ENCODE measurements around the gene PCDH9.

Gene PCDH9

DNA sequence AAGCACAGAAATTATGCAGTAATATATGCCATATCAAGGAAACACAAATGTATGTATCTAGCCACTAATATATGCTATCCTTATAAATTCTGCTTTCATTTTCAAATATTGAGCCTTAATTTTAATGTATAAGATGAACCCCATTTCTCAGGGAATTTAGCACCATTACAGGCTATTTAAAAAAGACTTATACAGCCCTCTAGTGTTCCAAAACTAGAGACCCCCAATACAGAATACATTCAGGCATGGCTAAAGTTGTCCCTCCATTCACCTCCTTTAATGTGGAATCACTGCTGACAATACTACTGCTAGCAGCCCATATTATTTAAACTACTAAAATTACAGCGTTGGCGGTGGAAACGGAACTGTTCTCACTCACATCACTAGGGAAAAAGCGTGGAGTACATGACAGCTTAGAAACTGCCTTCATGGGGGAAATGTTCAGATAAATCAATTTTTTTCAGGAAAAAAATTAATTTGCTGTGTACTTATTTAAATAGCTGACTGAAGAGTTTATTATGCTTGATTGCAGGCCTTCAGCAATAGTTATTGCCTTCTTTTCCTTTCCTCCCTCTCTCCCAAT is 541.0 kb downstream of the PCDH9 start:
- TF ChIP-seq CTCF (IDR thresholded peaks at IDR 0.05; ENCODE audit: poor library complexity, severe bottlenecking), result peak; percentile 23
- H3K36me3 ChIP-seq (ENCODE audit: low read depth), result no peaks in the 10 kb centered on the region
- no peaks in the 10 kb centered on the region for H3K27me3 ChIP-seq (ENCODE audit: insufficient read depth, poor library complexity, severe bottlenecking)
- ATAC-seq (ENCODE audit: low read depth) (no peak), DNase-seq (ENCODE audit: low spot score) (no peak)
- H3K4me3 ChIP-seq (ENCODE audit: severe bottlenecking), result no peak overlapping the region
- H3K4me1 ChIP-seq (ENCODE audit: insufficient read depth, poor library complexity, severe bottlenecking), result no peaks in the 10 kb centered on the region
- H3K27ac ChIP-seq (ENCODE audit: poor library complexity, severe bottlenecking), result no peak overlapping the region
- no peaks in the 10 kb centered on the region for H3K9me3 ChIP-seq (ENCODE audit: severe bottlenecking)

GRCh38 chr13:66681403-66681802 is 548.7 kb downstream of the PCDH9 start:
- TF ChIP-seq CTCF (IDR thresholded peaks at IDR 0.05; ENCODE audit: poor library complexity, severe bottlenecking), result no peak
- Histone ChIP-seq H3K9me3 (ENCODE audit: severe bottlenecking) (no peaks in the 10 kb centered on the region), H3K27ac (ENCODE audit: poor library complexity, severe bottlenecking) (no peak overlapping the region), H3K27me3 (ENCODE audit: insufficient read depth, poor library complexity, severe bottlenecking) (no peaks in the 10 kb centered on the region), H3K36me3 (ENCODE audit: low read depth) (no peaks in the 10 kb centered on the region), H3K4me3 (ENCODE audit: severe bottlenecking) (no peak overlapping the region), H3K4me1 (ENCODE audit: insufficient read depth, poor library complexity, severe bottlenecking) (no peaks in the 10 kb centered on the region)
- no peak for ATAC-seq (ENCODE audit: low read depth)
- DNase-seq (ENCODE audit: low spot score), result no peak

DNA sequence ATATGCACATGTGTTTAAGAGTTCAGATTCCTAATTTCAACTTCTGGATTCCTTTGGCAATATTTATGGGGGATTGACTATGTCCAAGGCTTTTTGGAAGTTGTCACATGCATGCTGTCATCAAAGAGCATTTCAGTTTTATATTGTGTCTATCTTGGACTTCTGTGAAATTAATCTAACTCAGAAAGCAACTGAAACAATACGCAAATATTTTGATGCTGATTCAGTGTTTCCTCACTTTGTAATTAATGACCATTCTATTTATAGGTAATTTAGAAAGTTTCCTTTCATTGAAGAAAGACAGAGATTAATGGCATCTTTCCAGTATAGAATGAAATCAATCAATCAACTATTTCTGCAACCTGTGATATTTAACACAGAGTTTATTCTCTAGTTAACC is 550.1 kb downstream of the PCDH9 start:
- no peaks in the 10 kb centered on the region for H3K4me1 ChIP-seq (ENCODE audit: insufficient read depth, poor library complexity, severe bottlenecking)
- no peak for ATAC-seq (ENCODE audit: low read depth)
- H3K9me3 ChIP-seq (ENCODE audit: severe bottlenecking), result no peaks in the 10 kb centered on the region
- TF ChIP-seq CTCF (IDR thresholded peaks at IDR 0.05; ENCODE audit: poor library complexity, severe bottlenecking), result no peak
- H3K36me3 ChIP-seq (ENCODE audit: low read depth), result no peaks in the 10 kb centered on the region
- no peak overlapping the region for H3K27ac ChIP-seq (ENCODE audit: poor library complexity, severe bottlenecking)
- no peak overlapping the region for H3K4me3 ChIP-seq (ENCODE audit: severe bottlenecking)
- no peak for DNase-seq (ENCODE audit: low spot score)
- H3K27me3 ChIP-seq (ENCODE audit: insufficient read depth, poor library complexity, severe bottlenecking), result no peaks in the 10 kb centered on the region

- DNase-seq (ENCODE audit: low spot score), result no peak
- ATAC-seq (ENCODE audit: low read depth), result no peak
- no peak for TF ChIP-seq CTCF (IDR thresholded peaks at IDR 0.05; ENCODE audit: poor library complexity, severe bottlenecking)
Measured at GRCh38 chr13:66675620-66676019, 554.5 kb downstream of the PCDH9 start.

DNA sequence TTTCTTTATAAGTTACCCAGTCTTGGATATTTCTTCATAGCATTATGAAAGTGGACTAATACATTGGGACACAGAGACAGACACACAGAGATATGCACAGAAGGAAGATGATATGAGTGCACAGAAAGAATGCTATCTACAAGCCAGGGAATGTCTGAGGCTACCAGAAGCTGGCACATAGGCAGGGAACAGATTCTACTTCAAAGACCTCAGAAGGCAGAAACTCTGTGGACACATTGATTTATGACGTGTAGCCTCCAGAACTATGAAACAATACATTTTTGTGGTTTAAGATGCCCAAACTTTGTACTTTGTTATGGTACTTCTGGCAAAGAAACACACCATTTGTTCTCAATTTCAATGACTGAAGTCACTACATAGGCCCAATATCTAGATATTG is 556.7 kb downstream of the PCDH9 start:
- H3K4me3 ChIP-seq (ENCODE audit: severe bottlenecking), result no peak overlapping the region
- no peak for TF ChIP-seq CTCF (IDR thresholded peaks at IDR 0.05; ENCODE audit: poor library complexity, severe bottlenecking)
- ATAC-seq (ENCODE audit: low read depth), result peak; percentile 27; the same call in 1 of the 3 replicates
- no peaks in the 10 kb centered on the region for H3K4me1 ChIP-seq (ENCODE audit: insufficient read depth, poor library complexity, severe bottlenecking)
- H3K27me3 ChIP-seq (ENCODE audit: insufficient read depth, poor library complexity, severe bottlenecking), result no peaks in the 10 kb centered on the region
- no peaks in the 10 kb centered on the region for H3K36me3 ChIP-seq (ENCODE audit: low read depth)
- no peaks in the 10 kb centered on the region for H3K9me3 ChIP-seq (ENCODE audit: severe bottlenecking)
- no peak for DNase-seq (ENCODE audit: low spot score)
- H3K27ac ChIP-seq (ENCODE audit: poor library complexity, severe bottlenecking), result no peak overlapping the region

More at GRCh38 chr13:66675620-66676019, 554.5 kb downstream of the PCDH9 start:
- Histone ChIP-seq H3K4me1 (ENCODE audit: insufficient read depth, poor library complexity, severe bottlenecking) (no peaks in the 10 kb centered on the region), H3K4me3 (ENCODE audit: severe bottlenecking) (no peak overlapping the region), H3K27ac (ENCODE audit: poor library complexity, severe bottlenecking) (no peak overlapping the region), H3K9me3 (ENCODE audit: severe bottlenecking) (no peaks in the 10 kb centered on the region), H3K36me3 (ENCODE audit: low read depth) (no peaks in the 10 kb centered on the region), H3K27me3 (ENCODE audit: insufficient read depth, poor library complexity, severe bottlenecking) (no peaks in the 10 kb centered on the region)
